ENCODE measurements around the gene SUGCT. TPM values are rescaled to one million over a fixed set of nuclear protein-coding genes. Genes with fewer than 3 reads are reported as not detected.

SUGCT gene
- total RNA-seq, 1 experiment from 2014 or later: 9.9 TPM

DNA sequence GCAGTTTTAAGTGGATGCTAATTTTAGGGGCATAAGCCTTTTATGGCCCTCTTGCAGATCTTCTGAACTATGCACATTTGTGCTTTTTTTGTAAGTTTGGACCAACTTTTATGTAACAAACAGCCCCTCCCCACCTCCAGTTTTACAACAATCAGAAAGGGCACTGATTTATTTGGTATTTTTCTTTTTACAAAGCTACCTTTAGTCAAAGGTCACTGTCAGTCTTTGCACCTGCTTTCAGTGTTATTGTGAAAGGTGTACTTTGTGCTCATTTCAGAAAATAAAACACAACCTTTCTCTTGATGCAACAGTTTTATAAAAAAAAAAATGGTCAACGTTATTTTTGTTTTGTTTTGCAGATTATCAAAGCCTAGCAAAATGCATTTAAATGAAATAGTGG is 39.6 kb upstream of the SUGCT start:
- ChIA-PET POLR2A (interaction anchor here (0.6 kb wide), 1 partner anchor 420 kb away, joined by 17 read pairs; no protein-coding TSS in a partner anchor), CTCF (interaction anchor here (0.6 kb wide), 1 partner anchor 484 kb away, joined by 3 read pairs; no protein-coding TSS in a partner anchor)
- BruUV-seq (replicated peaks): no TSS peak
- intact Hi-C loops (cut with micrococcal nuclease; ENCODE audit: unreplicated experiment): no loop called here
- H3K9me3 Mint-ChIP-seq (ENCODE audit: unreplicated experiment): no peaks in the 10 kb centered on the region
- H3K36me3 Mint-ChIP-seq (ENCODE audit: insufficient read depth, unreplicated experiment): peaks cover 54% of the 10 kb centered on the region
- H3K9me3 ChIP-seq: no peaks in the 10 kb centered on the region
- H3K4me1 Mint-ChIP-seq (ENCODE audit: low read depth, unreplicated experiment): peaks cover 4% of the 10 kb centered on the region
- no peak overlapping the region for H3K4me3 Mint-ChIP-seq (ENCODE audit: unreplicated experiment)
- no peak for DNase-seq
- H3K4me1 ChIP-seq: peaks cover 17% of the 10 kb centered on the region
- no peak overlapping the region for H3K4me3 ChIP-seq (ENCODE audit: low read depth, low read length)
- no peak overlapping the region for H3K27ac Mint-ChIP-seq (ENCODE audit: unreplicated experiment)
- H3K27me3 Mint-ChIP-seq (ENCODE audit: insufficient read depth, unreplicated experiment): no peaks in the 10 kb centered on the region
- TF ChIP-seq, protein P1, sequence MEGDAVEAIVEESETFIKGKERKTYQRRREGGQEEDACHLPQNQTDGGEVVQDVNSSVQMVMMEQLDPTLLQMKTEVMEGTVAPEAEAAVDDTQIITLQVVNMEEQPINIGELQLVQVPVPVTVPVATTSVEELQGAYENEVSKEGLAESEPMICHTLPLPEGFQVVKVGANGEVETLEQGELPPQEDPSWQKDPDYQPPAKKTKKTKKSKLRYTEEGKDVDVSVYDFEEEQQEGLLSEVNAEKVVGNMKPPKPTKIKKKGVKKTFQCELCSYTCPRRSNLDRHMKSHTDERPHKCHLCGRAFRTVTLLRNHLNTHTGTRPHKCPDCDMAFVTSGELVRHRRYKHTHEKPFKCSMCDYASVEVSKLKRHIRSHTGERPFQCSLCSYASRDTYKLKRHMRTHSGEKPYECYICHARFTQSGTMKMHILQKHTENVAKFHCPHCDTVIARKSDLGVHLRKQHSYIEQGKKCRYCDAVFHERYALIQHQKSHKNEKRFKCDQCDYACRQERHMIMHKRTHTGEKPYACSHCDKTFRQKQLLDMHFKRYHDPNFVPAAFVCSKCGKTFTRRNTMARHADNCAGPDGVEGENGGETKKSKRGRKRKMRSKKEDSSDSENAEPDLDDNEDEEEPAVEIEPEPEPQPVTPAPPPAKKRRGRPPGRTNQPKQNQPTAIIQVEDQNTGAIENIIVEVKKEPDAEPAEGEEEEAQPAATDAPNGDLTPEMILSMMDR (IDR thresholded peaks at IDR 0.05; ENCODE audit: insufficient read depth in 1 of 2, low read depth in 1 of 2, low read length in 1 of 2, severe bottlenecking in 1 of 2, unreplicated experiment in 1 of 2): no peak
- no peaks in the 10 kb centered on the region for H3K27me3 ChIP-seq (replicated peaks; ENCODE audit: control insufficient read depth, insufficient read depth, low read length)
- no peaks in the 10 kb centered on the region for H3K36me3 ChIP-seq (ENCODE audit: control insufficient read depth, insufficient read depth, low read length)

DNA sequence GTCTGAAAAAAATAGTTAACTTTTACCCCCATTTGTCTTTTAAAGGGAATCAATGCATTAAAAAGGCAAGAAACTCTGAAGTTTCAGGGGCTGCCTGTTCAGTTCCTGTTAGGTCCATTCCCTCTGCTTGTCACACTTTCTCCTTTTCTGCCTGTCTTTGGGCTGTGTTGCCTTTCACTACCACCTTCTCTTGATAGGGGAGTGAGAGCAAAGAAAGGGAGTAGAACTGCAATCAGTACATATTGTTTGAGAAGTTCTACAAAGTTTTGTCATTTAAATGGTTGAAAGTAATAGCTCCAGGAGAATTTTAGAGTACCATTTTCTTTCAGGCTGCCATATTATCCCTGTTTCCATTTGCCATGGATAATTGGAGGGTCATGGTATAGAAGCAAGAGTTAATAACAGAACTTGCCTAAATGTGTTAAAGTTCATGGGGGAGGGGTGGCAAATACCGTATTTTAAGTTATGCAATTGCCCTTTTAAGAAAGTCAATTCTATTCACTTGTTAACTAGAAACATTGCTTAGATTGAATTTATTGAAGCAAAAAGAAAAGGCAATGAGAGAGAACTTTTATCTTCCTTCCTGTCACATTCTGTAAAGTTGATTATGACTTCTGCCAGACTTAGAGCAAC is 39.0 kb upstream of the SUGCT start:
- CTCF ChIA-PET: interaction anchor here (0.6 kb wide), 1 partner anchor 483 kb away, joined by 3 read pairs; no protein-coding TSS in a partner anchor
- BruUV-seq (replicated peaks): no TSS peak

DNA sequence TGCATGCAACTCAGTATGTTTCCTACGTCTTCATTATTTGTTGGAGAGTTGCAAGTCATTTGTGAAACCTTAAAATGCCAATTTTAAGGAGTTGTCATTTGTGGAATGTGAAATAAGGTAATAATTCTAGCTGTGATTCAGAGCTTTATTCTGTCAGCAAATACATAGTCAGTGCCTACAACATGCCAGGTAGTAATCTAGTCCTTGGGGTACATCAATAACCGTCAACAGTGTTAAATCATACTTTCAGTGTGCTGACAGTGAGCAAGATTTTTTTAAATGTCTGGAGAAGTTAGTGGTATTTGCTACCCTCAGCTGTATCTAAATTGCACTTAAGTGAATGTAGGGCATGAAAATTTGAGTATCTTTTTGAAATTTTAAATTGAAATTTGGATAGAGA is 37.1 kb upstream of the SUGCT start:
- H3K4me3 Mint-ChIP-seq (ENCODE audit: unreplicated experiment): no peak overlapping the region
- H3K4me1 Mint-ChIP-seq (ENCODE audit: low read depth, unreplicated experiment): peaks cover 4% of the 10 kb centered on the region
- intact Hi-C loops (cut with micrococcal nuclease; ENCODE audit: unreplicated experiment): no loop called here
- H3K36me3 Mint-ChIP-seq (ENCODE audit: insufficient read depth, unreplicated experiment): peaks cover 43% of the 10 kb centered on the region
- TF ChIP-seq, protein P1 (IDR thresholded peaks at IDR 0.05; ENCODE audit: insufficient read depth in 1 of 2, low read depth in 1 of 2, low read length in 1 of 2, severe bottlenecking in 1 of 2, unreplicated experiment in 1 of 2): no peak
- ChIA-PET POLR2A (no interaction called here), CTCF (no interaction called here)
- no peak for DNase-seq
- H3K9me3 Mint-ChIP-seq (ENCODE audit: unreplicated experiment): no peaks in the 10 kb centered on the region
- Histone ChIP-seq H3K27me3 (replicated peaks; ENCODE audit: control insufficient read depth, insufficient read depth, low read length) (no peaks in the 10 kb centered on the region), H3K4me3 (ENCODE audit: low read depth, low read length) (no peak overlapping the region), H3K36me3 (ENCODE audit: control insufficient read depth, insufficient read depth, low read length) (no peaks in the 10 kb centered on the region), H3K9me3 (no peaks in the 10 kb centered on the region), H3K4me1 (peaks cover 21% of the 10 kb centered on the region)
- BruUV-seq (replicated peaks): no TSS peak
- no peaks in the 10 kb centered on the region for H3K27me3 Mint-ChIP-seq (ENCODE audit: insufficient read depth, unreplicated experiment)
- no peak overlapping the region for H3K27ac Mint-ChIP-seq (ENCODE audit: unreplicated experiment)

More for the DNA sequence above, 39.0 kb upstream of the SUGCT start:
- H3K36me3 Mint-ChIP-seq (ENCODE audit: insufficient read depth, unreplicated experiment): peaks cover 48% of the 10 kb centered on the region
- H3K27me3 ChIP-seq (replicated peaks; ENCODE audit: control insufficient read depth, insufficient read depth, low read length): no peaks in the 10 kb centered on the region
- intact Hi-C loops (cut with micrococcal nuclease; ENCODE audit: unreplicated experiment): no loop called here
- H3K36me3 ChIP-seq (ENCODE audit: control insufficient read depth, insufficient read depth, low read length): no peaks in the 10 kb centered on the region
- DNase-seq: no peak
- peaks cover 4% of the 10 kb centered on the region for H3K4me1 Mint-ChIP-seq (ENCODE audit: low read depth, unreplicated experiment)
- no peak overlapping the region for H3K4me3 Mint-ChIP-seq (ENCODE audit: unreplicated experiment)
- no peak overlapping the region for H3K4me3 ChIP-seq (ENCODE audit: low read depth, low read length)
- no peak overlapping the region for H3K27ac Mint-ChIP-seq (ENCODE audit: unreplicated experiment)
- H3K9me3 Mint-ChIP-seq (ENCODE audit: unreplicated experiment): no peaks in the 10 kb centered on the region
- POLR2A ChIA-PET: no interaction called here
- H3K27me3 Mint-ChIP-seq (ENCODE audit: insufficient read depth, unreplicated experiment): no peaks in the 10 kb centered on the region
- TF ChIP-seq, protein P1 (IDR thresholded peaks at IDR 0.05; ENCODE audit: insufficient read depth in 1 of 2, low read depth in 1 of 2, low read length in 1 of 2, severe bottlenecking in 1 of 2, unreplicated experiment in 1 of 2): no peak
- peaks cover 19% of the 10 kb centered on the region for H3K4me1 ChIP-seq
- H3K9me3 ChIP-seq: no peaks in the 10 kb centered on the region
